ENCODE data around the gene ST6GALNAC2.

DNA sequence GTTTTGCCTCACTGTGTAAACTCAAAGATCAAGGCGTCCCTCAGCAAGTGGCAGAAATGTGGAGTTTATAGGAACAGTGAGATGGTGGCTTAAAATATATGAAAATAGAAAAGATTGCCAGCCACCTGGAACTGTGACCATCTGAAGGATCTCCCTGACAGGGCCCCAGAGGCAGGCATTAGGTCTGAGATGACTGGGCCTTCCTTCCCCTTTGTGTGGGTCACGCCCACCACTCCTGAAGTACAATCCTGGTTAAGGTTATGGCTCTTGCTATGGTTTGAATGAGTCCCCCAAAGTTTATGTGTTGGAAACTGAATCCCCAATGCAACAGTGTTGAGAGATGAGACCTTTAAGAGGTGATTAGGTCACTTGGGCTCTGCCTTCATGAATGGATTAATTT lies 6.4 kb downstream of the ST6GALNAC2 start:
- TF ChIP-seq, protein P1, sequence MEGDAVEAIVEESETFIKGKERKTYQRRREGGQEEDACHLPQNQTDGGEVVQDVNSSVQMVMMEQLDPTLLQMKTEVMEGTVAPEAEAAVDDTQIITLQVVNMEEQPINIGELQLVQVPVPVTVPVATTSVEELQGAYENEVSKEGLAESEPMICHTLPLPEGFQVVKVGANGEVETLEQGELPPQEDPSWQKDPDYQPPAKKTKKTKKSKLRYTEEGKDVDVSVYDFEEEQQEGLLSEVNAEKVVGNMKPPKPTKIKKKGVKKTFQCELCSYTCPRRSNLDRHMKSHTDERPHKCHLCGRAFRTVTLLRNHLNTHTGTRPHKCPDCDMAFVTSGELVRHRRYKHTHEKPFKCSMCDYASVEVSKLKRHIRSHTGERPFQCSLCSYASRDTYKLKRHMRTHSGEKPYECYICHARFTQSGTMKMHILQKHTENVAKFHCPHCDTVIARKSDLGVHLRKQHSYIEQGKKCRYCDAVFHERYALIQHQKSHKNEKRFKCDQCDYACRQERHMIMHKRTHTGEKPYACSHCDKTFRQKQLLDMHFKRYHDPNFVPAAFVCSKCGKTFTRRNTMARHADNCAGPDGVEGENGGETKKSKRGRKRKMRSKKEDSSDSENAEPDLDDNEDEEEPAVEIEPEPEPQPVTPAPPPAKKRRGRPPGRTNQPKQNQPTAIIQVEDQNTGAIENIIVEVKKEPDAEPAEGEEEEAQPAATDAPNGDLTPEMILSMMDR (IDR thresholded peaks at IDR 0.05): no peak
- TF ChIP-seq POLR2A (IDR thresholded peaks at IDR 0.05) (no peak), EP300 (IDR thresholded peaks at IDR 0.05) (no peak)

Measured in tibial nerve (tissue), 4 donors.